GM19035 (cell line): ENCODE data around the gene CDKL1.
A peak's percentile ranks its signal among the peaks of the same experiment; 100 is the strongest.
"Not testable (repeated sequence)": the region's sequence is repeated elsewhere in the genome, so short reads cannot be mapped to it uniquely, and the experiment has no call there.

ENCODE experiments used
- ATAC-seq: cut with Tn5 transposase; IDR thresholded peaks from one replicate; pipeline ENCODE4 v1.9.1; 2021; ENCODE audit not compliant: unreplicated experiment

Gene CDKL1

DNA sequence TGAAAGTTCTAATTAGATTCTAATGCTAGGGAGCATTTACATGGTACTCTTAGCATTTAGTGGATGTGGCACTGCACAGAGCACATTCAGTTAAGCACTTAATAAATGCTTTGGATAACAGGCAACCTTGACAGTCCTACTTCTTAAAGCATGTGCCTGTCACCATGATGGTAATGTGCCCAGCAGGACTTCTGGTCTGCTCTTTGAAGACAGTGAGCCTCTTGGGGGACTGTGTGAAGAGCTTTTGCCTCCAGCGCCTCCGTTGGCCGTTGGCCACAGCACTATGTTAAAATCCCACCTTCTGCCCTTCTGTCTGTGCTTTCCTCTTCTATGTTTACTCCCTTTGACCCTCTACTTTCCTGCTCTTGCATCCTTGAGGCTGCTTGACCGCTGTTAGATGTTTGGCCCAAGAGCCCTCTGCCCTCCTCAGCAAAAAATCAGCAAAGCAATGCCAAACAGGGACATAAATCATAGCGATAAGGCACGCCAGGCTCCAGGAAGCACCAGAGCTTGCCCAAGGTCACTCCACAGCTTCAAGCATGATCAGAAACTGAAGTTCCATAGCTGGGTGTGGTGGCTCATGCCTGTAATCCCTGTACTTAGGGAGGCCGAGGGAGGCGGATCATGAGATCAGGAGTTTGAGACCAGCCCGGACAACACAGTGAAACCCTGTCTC is 8.3 kb downstream of the CDKL1 start:
- no peak for ATAC-seq

DNA sequence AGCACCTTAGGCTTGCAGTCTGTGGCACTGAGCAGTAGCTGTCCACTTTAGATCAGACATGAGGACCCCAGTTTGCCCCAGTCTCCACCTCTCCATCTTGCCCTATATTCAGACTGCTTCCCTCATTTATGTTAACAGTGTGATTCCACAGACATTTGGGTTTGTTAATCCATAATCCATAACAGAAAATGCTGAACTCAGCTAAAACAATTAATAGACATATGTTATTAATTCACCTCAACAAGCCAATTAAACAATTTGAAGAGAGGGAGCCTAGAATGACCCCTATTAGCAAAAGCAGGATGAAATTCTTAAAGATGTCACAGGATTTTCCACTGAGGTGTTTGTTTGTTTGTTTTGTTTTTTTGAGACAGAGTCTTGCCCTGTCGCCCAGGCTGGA is 9.1 kb downstream of the CDKL1 start:
- ATAC-seq = no peak

DNA sequence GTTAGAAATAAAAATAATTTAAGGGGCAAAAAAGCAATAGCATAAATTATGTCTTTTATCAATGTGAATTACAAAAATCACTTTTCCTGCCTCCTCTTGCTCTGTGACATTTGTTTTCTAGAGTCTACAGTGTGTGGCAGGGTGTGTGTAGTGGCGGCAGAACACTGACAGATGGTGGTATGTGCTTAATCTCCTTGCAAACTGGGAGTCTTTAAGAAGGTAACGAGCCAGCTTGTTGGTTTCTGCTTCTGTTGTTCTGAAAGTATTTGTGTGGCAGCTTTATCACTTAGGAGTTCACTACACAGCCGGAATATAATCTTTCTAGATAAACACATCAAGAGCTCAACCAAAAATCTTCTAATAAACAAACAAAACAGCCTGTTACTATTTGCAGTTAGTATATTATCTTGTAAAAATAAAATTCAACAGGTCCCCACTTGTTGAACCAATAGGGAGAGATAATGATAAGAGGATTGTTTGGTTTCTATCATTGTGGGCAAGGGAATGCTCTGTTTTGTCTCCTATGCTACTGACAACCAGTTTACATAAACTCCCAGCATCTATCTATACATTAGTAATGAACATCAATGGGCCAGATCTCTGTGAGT is 13.0 kb downstream of the CDKL1 start:
- no peak for ATAC-seq

DNA sequence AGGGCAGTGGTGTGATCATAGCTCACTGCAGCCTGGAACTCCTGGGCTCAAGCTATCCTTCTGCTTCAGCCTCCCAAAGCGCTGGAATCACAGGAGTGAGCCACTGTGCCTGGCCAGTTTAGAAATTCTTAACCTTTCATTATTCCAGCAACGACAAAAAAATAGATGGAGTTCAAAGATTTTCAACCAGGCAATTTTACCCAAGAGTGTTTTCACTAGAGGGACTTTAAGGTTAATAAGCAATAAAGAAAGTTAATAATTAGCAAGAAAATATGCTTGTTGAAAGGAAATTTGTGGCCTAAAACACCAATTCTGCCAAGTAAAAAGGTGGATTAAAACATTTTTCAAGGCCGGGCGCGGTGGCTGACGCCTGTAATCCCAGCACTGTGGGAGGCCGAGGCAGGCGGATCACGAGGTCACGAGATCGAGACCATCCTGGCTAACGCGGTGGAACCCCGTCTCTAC is 14.8 kb downstream of the CDKL1 start:
- ATAC-seq = no peak

DNA sequence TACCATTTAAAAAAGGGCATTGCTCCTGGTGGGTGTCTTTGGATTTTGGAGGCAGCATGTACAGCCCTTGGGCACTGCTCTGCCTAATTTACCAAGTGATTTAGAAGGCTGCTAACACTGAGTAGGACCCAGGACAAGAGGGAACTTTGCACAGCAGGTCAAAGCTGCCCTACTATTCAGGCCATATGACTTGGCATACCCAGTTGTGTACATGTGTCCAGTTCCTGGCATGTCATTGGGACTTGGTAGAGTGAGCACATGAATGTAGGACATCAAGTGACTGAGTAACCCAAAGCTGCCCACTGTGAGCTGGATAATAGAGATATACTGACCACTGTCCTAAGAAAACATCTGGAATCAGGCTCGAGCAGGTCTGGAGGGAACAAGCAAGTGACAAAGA is 15.7 kb downstream of the CDKL1 start:
- ATAC-seq = no peak

DNA sequence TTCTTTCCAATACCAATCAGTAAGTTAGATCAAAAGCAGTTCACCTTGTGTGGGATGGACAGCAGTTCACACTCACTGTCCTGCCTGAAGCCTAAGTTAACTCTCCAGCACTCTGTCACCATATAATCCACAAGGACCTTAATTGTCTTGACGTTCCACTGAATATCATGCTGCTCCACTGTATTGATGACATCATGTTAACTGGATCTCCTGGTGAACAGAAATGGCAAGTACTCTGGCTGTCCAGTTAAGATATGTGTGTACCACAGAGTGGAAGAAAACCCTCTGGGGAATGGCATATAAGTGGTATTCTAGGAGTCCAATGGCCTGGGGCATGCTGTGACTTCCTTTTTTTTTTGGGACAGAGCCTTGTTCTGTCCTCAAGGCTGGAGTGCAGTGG is 16.2 kb downstream of the CDKL1 start:
- no peak for ATAC-seq

DNA sequence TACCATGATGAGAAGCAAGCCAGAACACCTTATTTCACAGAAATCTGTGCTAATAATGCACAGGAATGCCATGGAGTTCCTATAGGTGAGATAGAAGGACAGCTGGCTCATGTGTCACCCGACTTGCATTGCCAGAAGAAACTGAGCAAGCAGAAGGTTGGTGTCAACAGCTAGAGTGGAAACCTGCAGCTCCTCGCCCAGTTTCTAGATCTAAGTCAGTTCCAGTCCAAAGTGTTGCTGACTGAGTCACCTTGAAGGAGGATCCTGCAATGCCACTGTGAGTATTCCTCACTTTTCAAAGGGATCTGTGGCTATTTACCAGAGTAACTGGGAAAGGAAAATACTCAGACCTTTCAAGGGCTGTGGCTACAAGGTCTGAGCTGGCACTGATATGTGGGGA is 17.1 kb downstream of the CDKL1 start:
- ATAC-seq = no peak

DNA sequence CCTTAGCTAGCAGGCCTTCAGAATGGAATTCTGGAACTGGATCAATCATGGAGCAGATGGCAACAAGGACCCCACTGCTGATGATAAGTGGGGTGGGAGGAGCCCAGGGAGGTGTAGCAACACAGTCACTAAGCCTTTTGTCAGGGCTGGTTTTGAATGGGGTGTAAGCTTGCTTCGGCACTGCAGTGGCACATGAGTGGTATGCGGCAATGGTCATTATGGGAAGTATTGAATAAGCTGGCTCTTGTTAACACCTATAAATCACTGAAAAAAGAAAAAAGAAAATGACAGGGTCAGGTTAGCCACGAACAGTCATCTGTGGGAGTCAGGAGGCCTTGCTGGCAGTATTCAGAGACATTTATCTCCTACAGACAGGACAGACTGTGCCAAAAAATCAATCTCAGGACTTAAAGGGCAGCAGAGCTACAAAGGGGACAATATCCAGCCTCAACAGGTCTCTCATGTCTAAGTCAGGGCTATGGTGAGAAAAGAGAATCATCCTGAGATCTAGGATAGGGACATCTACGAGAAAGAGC is 19.1 kb downstream of the CDKL1 start:
- no peak for ATAC-seq

DNA sequence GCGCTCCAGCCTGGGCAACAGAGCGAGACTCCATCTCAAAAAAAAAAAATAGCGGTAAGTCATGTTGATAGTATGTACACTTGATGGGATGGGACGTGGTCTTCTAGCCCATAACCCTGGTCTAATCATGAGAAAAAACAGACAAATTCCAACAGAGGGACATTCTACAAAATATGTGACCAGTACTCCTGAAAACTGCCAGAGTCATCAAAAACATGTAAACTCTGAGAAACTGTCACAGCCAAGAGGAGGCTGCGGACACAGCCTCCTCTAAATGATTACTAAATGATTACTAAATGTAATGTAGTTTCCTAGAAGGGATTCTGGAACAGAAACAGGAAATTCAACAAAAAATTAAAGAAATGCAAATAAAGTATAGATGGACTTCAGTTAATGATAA is 20.9 kb downstream of the CDKL1 start:
- no peak for ATAC-seq

DNA sequence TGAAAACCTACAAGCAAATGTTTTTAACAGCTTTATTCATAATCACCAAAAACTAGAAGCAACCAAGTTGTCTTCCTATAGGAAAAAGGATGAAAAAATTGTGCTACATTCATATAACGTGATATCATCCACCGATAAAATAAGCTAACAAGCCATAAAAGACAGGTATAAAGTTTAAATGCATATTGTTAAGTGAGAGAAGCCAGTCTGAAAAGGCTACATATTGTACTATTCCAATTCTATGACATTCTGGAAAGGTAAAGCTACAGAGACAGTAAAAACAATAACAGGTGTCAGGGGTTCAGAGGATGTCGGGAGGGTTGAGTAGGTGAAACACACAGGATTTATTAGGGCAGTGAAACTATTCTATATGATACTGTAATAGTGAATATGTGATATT is 22.7 kb downstream of the CDKL1 start:
- ATAC-seq = no peak

DNA sequence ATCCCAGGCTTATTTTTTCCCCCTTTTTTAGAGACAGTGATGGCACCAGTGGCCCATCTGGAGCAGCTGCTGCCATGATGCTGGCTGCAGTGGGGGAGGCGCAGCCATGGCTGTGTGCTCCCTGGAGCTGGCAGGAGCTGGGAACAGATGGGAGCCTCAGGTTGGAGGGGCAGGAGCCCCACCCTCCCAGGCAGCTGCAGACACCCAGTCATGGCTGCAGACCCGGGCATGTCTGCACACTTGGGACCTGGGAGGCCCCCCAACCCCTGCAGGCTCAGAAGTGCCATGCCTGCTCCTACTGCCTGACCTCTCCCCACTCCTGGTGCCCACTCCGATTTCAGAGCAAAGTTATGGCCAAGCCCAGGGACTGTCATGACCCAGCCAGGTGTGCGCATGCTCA is 25.1 kb downstream of the CDKL1 start:
- no peak for ATAC-seq

DNA sequence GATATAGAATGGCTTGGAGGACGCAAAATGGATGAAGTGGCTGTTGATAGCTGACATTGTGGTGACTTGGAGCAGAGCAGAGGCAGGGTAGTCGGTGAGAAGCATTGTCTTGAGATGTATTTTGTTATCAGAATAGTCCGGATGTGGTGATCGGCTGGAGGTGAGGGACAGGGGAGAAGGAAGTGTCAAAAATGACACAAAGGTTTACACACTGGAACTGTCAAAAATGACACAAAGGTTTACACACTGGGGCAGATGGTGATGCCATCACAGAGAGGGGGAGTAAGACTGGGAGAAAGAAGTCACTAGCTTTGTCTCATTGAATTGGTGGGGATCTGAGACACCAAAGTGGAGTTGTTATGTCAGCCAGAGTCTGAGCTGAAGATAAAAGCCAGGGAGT is 30.1 kb downstream of the CDKL1 start:
- ATAC-seq = no peak

DNA sequence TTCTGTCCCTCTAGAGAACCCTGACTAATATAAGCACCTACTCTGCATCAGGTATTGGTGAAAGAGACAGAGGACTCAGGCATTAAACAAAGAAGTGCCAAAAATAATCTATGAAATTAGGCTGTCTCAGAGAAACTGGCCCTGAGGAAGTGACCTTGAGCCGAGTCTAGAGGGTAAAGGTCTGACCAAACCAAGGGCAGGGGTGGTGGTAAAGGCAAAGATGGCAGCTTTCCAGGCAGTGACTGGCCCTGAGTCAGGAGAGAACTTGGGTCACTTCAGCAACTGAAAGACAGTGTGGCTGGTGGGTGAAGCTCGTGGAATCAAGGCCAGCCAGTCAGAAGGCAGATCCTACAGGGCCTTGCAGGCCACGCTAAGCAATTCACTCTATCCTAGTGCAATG is 30.6 kb downstream of the CDKL1 start:
- ATAC-seq = no peak

DNA sequence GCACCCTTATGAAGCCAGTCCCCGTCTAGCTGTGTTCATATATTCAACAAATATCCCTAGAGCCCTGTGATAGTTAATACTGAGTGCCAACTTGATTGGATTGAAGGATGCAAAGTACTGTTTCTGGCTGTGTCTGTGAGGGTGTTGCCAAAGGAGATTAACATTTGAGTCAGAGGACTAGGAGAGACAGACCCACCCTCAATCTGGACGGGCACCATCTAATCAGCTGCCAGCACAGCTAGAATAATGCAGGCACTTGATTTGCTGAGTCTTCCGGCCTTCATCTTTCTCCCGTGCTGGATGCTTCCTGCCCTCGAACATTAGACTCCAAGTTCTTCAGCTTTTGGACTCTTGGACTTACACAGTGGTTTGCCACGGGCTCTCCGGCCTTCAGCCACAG is 31.1 kb downstream of the CDKL1 start:
- ATAC-seq = not testable (repeated sequence)

DNA sequence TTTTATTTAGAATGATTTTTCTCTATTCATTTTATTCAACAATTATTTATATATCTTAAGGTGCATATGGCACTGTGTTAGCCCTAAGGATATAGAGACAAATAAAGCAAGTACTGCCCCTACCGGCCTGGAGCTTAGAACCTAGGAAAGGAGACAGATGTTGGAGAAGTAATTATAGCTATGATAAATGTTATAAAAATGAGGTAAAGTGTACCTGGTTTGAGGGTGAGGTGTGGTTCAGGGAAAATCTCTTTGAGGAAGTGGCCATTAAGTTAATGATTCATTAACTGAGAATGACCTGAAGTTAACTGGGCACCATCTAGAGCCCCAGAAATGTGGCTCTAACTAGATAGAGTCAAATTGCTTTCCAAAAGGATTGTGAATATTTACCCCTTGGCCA is 31.9 kb downstream of the CDKL1 start:
- no peak for ATAC-seq

DNA sequence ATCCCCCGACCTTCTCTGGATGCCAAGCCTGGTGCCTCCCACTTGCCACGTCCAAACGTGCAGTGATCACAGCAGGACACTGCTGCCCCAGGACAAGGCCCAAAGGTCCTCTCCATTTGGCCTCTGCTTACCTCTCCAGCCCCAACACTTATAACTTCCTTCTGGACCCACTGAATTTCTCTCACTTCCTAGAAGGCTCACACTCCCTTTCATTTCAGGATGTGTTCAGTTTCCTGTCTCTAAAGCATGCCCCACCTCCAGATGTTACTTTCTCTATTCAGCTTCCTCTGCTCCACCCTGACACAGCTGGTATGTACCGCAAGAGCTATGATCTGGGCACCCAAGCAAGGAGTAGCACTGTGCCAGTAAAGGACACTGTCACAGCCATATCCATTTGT is 33.0 kb downstream of the CDKL1 start:
- ATAC-seq = peak; percentile 93

DNA sequence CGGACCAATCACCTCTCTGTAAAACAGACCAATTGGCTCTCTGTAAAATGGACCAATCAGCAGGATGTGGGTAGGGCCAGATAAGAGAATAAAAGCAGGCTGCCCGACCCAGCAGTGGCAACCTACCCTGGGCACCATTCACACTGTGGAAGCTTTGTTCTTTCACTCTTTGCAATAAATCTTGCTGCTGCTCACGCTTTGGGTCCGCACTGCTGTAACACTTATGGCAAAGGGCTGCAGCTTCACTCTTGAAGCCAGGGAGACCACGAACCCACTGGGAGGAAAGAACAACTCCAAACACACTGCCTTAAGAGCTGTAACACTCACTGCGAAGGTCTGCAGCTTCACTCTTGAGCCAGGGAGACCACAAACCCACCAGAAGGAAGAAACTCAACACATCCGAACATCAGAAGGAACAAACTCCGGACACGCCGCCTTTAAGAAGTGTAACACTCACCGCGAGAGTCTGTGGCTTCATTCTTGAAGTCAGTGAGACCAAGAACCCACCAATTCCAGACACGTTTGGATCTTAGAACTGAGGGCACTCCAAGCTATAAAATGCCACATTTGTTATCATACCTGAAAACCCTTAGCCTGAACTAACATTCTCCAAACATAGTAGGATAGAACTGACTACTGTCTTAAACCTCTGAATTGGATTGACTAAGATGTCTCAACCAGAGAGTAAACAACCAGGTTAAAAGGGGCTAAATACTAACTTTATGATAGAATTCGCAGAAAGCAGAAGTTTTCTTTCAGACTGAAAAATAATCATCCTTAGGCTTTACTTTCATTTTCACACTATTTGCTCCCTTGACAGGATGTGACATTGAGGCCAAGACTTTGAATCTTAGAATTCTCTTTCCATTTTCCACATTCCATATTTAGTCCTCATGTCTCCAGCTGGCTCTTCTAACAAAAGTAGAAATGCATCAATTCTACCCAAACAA is 33.6 kb downstream of the CDKL1 start:
- ATAC-seq = peak; percentile 31

DNA sequence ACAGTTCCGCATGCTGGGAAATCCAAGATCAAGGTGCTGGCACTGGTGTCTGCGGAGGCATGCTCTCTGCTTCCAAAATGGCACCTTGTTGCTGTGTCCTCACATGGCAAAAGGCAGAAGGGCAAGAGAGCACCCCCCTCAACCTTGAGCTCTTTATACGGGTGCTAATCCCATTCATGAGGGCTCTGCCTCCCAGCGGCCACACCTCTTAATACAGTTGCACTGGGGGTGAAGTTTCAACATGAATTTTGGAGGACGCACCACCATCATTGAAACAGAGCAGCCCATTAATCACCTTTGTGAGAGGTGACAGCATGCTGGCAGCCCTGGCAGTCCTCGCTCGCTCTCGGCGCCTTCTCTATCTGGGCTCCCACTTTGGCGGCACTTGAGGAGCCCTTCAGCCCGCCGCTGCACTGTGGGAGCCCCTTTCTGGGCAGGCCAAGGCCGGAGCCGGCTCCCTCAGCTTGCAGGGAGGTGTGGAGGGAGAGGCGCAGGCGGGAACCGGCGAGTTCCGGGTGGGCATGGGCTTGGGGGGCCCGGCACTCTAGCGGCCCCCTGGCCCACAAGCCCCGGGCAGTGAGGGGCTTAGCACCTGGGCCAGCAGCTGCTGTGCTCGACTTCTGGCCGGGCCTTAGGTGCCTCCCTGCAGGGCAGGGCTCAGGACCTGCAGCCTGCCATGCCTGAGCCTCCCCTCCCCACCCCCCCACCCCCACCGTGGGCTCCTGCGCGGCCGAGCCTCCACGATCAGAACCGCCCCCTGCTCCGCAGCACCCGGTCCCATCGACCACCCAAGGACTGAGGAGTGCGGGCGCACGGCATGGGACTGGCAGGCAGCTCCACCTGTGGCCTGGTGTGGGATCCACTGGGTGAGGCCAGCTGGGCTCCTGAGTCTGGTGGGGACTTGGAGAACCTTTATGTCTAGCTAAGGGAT is 34.9 kb downstream of the CDKL1 start:
- not testable (repeated sequence) for ATAC-seq

DNA sequence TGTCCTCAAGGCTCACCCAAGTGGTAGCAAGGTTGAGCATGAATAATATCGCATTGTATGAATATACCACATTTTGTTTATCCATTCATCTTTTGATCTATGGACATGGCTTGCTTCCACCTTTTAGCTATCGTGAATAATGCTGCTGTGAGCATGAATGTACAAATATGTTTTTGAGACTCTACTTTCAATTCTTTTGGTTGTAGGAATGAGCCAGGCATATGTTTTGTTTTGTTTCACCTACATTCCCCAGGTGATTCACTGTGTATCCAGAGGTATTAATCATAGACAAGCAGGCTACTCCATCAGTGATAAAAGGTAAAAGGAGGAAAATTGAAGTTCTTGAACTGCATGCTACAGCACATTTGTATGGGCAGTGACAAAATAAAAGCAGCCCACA is 35.8 kb downstream of the CDKL1 start:
- ATAC-seq = no peak

DNA sequence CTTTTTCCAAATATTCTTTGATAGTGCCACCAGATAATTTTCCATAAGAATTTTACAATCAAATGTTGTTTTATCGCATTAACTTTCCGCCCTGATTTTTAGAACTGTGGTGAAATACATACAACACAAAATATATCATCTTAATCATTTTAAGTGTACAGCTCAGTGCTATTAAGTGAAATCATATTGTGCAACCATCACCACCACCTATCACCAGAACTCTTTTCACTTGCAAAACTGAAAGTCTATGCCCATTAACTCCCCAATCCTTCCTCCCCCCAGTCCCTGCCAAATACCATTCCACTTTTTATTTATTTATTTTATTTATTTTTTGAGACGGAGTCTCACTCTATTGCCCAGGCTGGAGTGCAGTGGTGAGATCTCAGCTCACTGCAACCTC is 36.6 kb downstream of the CDKL1 start:
- ATAC-seq = no peak

DNA sequence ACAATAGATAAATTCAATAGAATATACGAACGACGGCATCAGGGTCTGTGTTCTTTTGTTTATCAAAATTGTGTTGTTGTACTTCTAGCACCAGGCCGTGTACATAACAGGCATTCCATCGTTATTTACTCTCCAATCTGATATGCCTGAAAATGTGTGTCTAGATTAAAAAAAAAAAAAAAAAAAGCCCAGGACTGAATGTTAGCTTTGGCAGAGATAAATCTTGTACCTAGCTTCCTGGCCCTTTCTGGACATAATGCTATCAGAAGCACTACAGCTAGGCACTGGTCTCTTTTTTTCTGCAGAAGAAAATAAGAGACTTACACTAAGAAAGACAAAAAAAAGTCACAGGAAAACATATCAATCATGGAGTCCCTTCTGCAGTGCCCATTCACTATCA is 37.0 kb downstream of the CDKL1 start:
- ATAC-seq = no peak
